ENCODE measurements around the gene ZNF454.

ZNF454 gene

DNA sequence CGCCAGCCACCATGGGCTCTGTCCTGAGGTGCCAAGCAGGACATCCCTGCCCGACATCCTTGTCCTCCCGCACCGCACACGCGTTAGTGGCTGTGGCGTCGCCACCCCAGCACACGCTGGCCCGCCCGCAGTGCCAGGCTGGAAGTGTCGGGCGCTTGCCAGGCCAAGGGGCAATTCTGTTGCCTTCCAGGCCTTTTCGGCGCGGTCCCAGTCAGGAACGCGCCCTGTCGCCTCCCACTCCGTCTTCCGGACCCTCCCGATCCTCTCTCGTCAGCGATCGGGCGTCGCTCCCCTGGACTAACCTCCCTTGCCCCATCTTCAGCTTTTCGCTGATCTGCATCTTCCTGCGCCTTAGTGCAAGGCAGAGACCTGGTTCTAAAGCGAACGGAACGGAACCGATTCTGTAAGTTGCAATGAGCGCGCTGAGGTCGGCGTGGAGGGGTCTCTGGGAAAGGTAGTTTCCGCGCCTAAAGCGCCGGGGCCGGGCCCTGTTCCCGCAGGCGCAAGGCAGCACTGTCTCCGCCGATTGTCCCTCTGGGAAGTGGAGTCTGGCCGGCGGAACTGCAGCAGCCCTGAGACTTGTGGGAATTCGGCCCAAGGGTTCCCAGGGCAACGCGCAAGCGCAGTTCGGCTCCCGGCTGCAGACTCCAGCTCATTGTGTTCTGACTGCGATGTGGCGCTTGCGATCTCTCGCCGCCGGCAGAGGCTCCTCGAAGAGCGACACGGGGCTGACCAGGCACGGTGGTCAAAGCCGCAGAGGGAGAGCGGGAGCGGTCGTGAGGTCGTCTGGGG, at the start of gene ZNF454:
ZNF454 (plus strand) TSS at position 630 of the 792 bp plus-strand sequence. CDS start 1,594 bp downstream, outside the sequence.
- no peaks in the 10 kb centered on the region for H3K4me1 ChIP-seq (ENCODE audit: insufficient read depth, poor library complexity, severe bottlenecking)
- TF ChIP-seq, protein P1, sequence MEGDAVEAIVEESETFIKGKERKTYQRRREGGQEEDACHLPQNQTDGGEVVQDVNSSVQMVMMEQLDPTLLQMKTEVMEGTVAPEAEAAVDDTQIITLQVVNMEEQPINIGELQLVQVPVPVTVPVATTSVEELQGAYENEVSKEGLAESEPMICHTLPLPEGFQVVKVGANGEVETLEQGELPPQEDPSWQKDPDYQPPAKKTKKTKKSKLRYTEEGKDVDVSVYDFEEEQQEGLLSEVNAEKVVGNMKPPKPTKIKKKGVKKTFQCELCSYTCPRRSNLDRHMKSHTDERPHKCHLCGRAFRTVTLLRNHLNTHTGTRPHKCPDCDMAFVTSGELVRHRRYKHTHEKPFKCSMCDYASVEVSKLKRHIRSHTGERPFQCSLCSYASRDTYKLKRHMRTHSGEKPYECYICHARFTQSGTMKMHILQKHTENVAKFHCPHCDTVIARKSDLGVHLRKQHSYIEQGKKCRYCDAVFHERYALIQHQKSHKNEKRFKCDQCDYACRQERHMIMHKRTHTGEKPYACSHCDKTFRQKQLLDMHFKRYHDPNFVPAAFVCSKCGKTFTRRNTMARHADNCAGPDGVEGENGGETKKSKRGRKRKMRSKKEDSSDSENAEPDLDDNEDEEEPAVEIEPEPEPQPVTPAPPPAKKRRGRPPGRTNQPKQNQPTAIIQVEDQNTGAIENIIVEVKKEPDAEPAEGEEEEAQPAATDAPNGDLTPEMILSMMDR (IDR thresholded peaks at IDR 0.05; ENCODE audit: poor library complexity, severe bottlenecking): no peak
- peaks cover 37% of the 10 kb centered on the region for H3K9me3 ChIP-seq (ENCODE audit: severe bottlenecking)
- no peak within 1 kb of the TSS for H3K27ac ChIP-seq (ENCODE audit: poor library complexity, severe bottlenecking)
- H3K36me3 ChIP-seq (ENCODE audit: low read depth): no peaks in the 10 kb centered on the region
- no peaks in the 10 kb centered on the region for H3K27me3 ChIP-seq (ENCODE audit: insufficient read depth, poor library complexity, severe bottlenecking)
- no peak; the same call in 2 of the 3 replicates for ATAC-seq (ENCODE audit: low read depth)
- DNase-seq (ENCODE audit: low spot score): no peak
- no peak within 1 kb of the TSS for H3K4me3 ChIP-seq (ENCODE audit: severe bottlenecking)

DNA sequence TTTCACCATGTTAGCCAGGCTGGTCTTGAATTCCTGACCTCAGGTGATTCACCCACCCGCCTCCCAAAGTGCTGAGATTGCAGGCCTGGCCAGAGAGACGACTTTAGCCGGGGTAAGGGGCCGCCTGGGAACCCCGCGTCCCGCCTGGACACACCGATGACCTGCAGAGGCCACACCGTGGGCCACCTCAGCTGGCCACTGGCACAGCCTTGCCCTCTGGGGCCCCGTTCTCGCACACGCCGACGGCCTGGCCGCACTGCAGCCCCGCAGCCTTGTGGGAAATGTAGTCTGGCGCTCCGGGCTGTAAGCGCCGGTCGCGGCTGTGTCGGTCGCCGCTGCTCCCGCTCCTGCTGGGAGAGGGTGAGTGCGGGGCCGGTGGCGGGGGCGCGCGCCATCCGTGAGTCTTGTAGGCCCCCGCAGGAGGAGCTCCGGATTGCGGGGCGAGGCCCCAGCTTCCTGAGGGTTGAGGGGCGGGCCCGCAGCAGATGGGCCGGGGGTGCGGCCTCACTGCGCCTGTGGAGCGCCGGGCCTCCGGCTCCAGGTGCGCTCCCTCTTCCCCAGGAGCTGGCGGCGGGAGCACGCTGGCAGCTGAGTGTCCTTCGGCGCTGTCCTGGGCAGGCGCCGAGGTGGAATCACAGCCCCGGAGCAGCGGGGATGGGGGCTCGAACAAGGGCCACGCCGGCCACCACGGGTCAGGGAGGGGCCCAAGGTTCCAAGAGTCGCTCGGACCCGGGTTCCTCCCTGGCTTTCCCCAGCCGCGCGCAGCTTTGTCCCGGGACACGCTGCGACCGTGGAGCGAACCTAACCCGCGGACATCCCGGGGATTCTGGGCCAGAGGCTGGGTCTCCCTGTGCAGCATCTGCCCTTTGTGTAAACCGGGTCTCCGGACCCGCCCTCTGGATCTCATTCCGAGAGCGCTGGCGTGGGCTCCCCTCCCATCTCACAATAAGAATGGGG, 45.1 kb upstream of the ZNF454 start, which contains the start of gene ZFP2:
ZFP2 (plus strand) TSS at position 299 of the 957 bp plus-strand sequence. CDS start 35,401 bp downstream, outside the sequence.
- peaks cover 2% of the 10 kb centered on the region for H3K9me3 ChIP-seq (ENCODE audit: severe bottlenecking)
- peak within 1 kb of the TSS; percentile 73 for H3K4me3 ChIP-seq (ENCODE audit: severe bottlenecking)
- TF ChIP-seq, protein P1 (IDR thresholded peaks at IDR 0.05; ENCODE audit: poor library complexity, severe bottlenecking): no peak
- ATAC-seq (ENCODE audit: low read depth) (peak; percentile 92), DNase-seq (ENCODE audit: low spot score) (no peak)
- no peaks in the 10 kb centered on the region for H3K4me1 ChIP-seq (ENCODE audit: insufficient read depth, poor library complexity, severe bottlenecking)
- no peaks in the 10 kb centered on the region for H3K27me3 ChIP-seq (ENCODE audit: insufficient read depth, poor library complexity, severe bottlenecking)
- H3K36me3 ChIP-seq (ENCODE audit: low read depth): no peaks in the 10 kb centered on the region
- no peak within 1 kb of the TSS for H3K27ac ChIP-seq (ENCODE audit: poor library complexity, severe bottlenecking)

DNA sequence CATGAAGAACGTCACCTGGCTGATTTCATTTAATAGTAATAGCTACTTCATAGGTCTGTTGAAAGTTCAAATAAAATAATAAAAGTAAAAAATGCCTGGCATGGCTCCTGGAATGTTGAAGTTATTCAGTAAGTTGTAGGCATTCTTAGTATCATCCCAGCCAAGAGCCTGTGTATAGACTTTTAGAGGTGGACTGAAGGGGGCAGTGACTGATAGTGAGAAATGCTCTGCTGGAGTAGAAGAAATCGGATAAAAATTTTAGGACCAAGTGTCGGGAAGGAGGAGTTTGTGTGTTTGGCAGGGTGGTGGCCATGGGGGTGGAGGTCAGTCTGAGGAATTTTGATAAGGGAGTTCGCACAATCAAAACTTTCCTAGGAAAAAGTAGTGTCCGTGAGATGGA, 41.7 kb upstream of the ZNF454 start:
- ATAC-seq (ENCODE audit: low read depth) (no peak), DNase-seq (ENCODE audit: low spot score) (no peak)
- H3K4me3 ChIP-seq (ENCODE audit: severe bottlenecking): no peak overlapping the region

DNA sequence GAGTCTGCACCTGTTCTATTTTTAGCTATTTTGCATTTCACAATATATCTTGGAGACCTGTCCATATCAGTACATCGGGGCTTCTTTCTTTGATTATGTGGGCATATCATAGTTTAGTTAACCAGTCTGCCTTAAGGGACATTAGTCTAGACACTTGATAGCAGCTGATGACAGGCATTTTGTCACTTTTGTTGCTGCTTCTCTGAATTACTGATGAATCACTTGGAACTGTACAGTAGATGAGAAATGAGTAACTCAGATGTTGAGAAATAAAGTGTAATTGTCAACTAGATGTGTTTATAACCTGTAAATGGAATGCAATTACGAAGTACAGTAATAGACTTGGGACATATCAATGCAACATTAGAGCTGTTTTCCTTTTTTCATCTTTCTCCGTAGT, 38.1 kb upstream of the ZNF454 start:
- ATAC-seq (ENCODE audit: low read depth) (no peak), DNase-seq (ENCODE audit: low spot score) (no peak)
- TF ChIP-seq, protein P1 (IDR thresholded peaks at IDR 0.05; ENCODE audit: poor library complexity, severe bottlenecking): no peak

More for the DNA sequence above, 41.7 kb upstream of the ZNF454 start:
- Histone ChIP-seq H3K4me1 (ENCODE audit: insufficient read depth, poor library complexity, severe bottlenecking) (no peaks in the 10 kb centered on the region), H3K27me3 (ENCODE audit: insufficient read depth, poor library complexity, severe bottlenecking) (no peaks in the 10 kb centered on the region), H3K27ac (ENCODE audit: poor library complexity, severe bottlenecking) (no peak overlapping the region), H3K9me3 (ENCODE audit: severe bottlenecking) (peaks cover 5% of the 10 kb centered on the region), H3K36me3 (ENCODE audit: low read depth) (no peaks in the 10 kb centered on the region)
- TF ChIP-seq, protein P1 (IDR thresholded peaks at IDR 0.05; ENCODE audit: poor library complexity, severe bottlenecking): no peak

More for the DNA sequence above, 38.1 kb upstream of the ZNF454 start:
- Histone ChIP-seq H3K27me3 (ENCODE audit: insufficient read depth, poor library complexity, severe bottlenecking) (no peaks in the 10 kb centered on the region), H3K27ac (ENCODE audit: poor library complexity, severe bottlenecking) (no peak overlapping the region), H3K4me3 (ENCODE audit: severe bottlenecking) (no peak overlapping the region), H3K36me3 (ENCODE audit: low read depth) (no peaks in the 10 kb centered on the region; the same call in 1 of the 2 replicates), H3K9me3 (ENCODE audit: severe bottlenecking) (peaks cover 15% of the 10 kb centered on the region), H3K4me1 (ENCODE audit: insufficient read depth, poor library complexity, severe bottlenecking) (no peaks in the 10 kb centered on the region)
